BJ (cell line): ENCODE data around the gene DLL1. TPM values are rescaled to one million over a fixed set of nuclear protein-coding genes. Genes with fewer than 3 reads are reported as not detected.

Experiments used
- CTCF ChIA-PET: fragments of 350-600 bp; formaldehyde crosslinking; extraction: SDS; loops from one replicate; lab custom pipeline; 2021; ENCODE audit warnings: antibody characterized with exemption, inconsistent platforms; lab: Yijun Ruan, JAX
- POLR2A ChIA-PET: fragments of 300-600 bp; sonication (Branson Sonifier 250); formaldehyde crosslinking; extraction: SDS; loops from one replicate; lab custom pipeline; 2021; ENCODE audit warnings: antibody characterized with exemption; lab: Charles Lee
- DNase-seq: peaks from one replicate; pipeline ENCODE4 v3.0.0-alpha.2; 2011; ENCODE audit warnings: low read depth
- H3K27me3 ChIP-seq: 2 replicates; pipeline ENCODE4 v1.6.0; 2011; ENCODE audit warnings: low read length; ENCODE audit not compliant: control insufficient read depth, insufficient read depth
- H3K36me3 ChIP-seq: 2 replicates; pipeline ENCODE4 v1.5.1; 2011; ENCODE audit warnings: low read length; ENCODE audit not compliant: control insufficient read depth, insufficient read depth
- H3K4me3 ChIP-seq: 2 replicates; pipeline ENCODE4 v1.5.1; 2011; ENCODE audit warnings: low read depth, mild to moderate bottlenecking, control low read depth, low read length
- CTCF ChIP-seq: IDR thresholded peaks from 2 replicates; pipeline ENCODE4 v1.5.1; 2011; ENCODE audit warnings: low read depth, mild to moderate bottlenecking, control low read depth, inconsistent platforms, low read length, moderate library complexity; ENCODE audit not compliant: insufficient read depth
- polyA plus RNA-seq: library from polyadenylated mRNA; depleted of rRNA; stranded (reverse); fragments of >200 nt; gene quantifications from 2 replicates; pipeline ENCODE4 v1.2.3, GENCODE V29; 2011

DLL1 gene
- polyA plus RNA-seq, 1 experiment: 0.53 TPM

- H3K4me3 ChIP-seq: no peak overlapping the region
- POLR2A ChIA-PET: no interaction called here
- H3K27me3 ChIP-seq: peaks cover 42% of the 10 kb centered on the region
- DNase-seq: no peak
- CTCF ChIA-PET: interaction anchor here (0.6 to 1.0 kb wide), 4 partner anchors 20 to 1335 kb away, joined by 3 to 4 read pairs (median 3); no protein-coding TSS in a partner anchor
- H3K36me3 ChIP-seq: no peaks in the 10 kb centered on the region
- TF ChIP-seq CTCF: peak; percentile 24
Measured at GRCh38 chr6:170292407-170293158, 1.7 kb upstream of the DLL1 start.

- H3K4me3 ChIP-seq: no peak overlapping the region
- H3K27me3 ChIP-seq: peaks cover 40% of the 10 kb centered on the region
- CTCF ChIA-PET: interaction anchor here (0.9 to 1.0 kb wide), 2 partner anchors 11 to 460 kb away, joined by 3 to 4 read pairs; no protein-coding TSS in a partner anchor
- no peaks in the 10 kb centered on the region for H3K36me3 ChIP-seq
- POLR2A ChIA-PET: no interaction called here
- no peak for DNase-seq
- TF ChIP-seq CTCF: no peak
Measured at GRCh38 chr6:170292111-170292406, 1.2 kb upstream of the DLL1 start.

GRCh38 chr6:170291271-170292110, 613 bp upstream of the DLL1 start:
- no peaks in the 10 kb centered on the region for H3K36me3 ChIP-seq
- H3K4me3 ChIP-seq: peak overlapping the region; percentile 35
- ChIA-PET CTCF (interaction anchor here (0.9 to 1.7 kb wide), 3 partner anchors 11 to 460 kb away, joined by 3 to 4 read pairs (median 4); no protein-coding TSS in a partner anchor), POLR2A (no interaction called here)
- no peak for DNase-seq
- peaks cover 37% of the 10 kb centered on the region for H3K27me3 ChIP-seq
- no peak for TF ChIP-seq CTCF

- no peak for DNase-seq
- ChIA-PET CTCF (interaction anchor here (1.7 kb wide), 1 partner anchor 19 kb away, joined by 4 read pairs; no protein-coding TSS in a partner anchor), POLR2A (no interaction called here)
Measured at GRCh38 chr6:170289951-170290295, 955 bp downstream of the DLL1 start.

More at GRCh38 chr6:170289951-170290295, 955 bp downstream of the DLL1 start:
- Histone ChIP-seq H3K27me3 (peaks cover 27% of the 10 kb centered on the region), H3K4me3 (peak overlapping the region; percentile 50), H3K36me3 (no peaks in the 10 kb centered on the region)
- TF ChIP-seq CTCF: no peak
